Neuron (in vitro differentiated cells): ENCODE measurements around the gene MAGEA11.
"Not testable (repeated sequence)": the region's sequence is repeated elsewhere in the genome, so short reads cannot be mapped to it uniquely, and the experiment has no call there.

Source experiments
- H2AFZ ChIP-seq: one replicate; pipeline ENCODE4 v1.6.1; 2013; ENCODE audit warnings: low read depth, mild to moderate bottlenecking, inconsistent platforms, low read length, moderate library complexity
- H3K27me3 ChIP-seq: one replicate; pipeline ENCODE4 v1.6.1; 2013; ENCODE audit warnings: low read length; ENCODE audit not compliant: insufficient read depth
- H3K36me3 ChIP-seq: one replicate; pipeline ENCODE4 v1.6.1; 2013; ENCODE audit warnings: low read length; ENCODE audit not compliant: insufficient read depth
- H3K4me1 ChIP-seq: one replicate; pipeline ENCODE4 v1.6.1; 2013; ENCODE audit warnings: low read length; ENCODE audit not compliant: insufficient read depth
- H3K4me3 ChIP-seq: 2 replicates; pipeline ENCODE4 v1.5.1; 2013; ENCODE audit warnings: mild to moderate bottlenecking, low read length, moderate library complexity
- H3K9me3 ChIP-seq: one replicate; pipeline ENCODE4 v1.6.1; 2013; ENCODE audit warnings: low read length

The MAGEA11 gene

DNA sequence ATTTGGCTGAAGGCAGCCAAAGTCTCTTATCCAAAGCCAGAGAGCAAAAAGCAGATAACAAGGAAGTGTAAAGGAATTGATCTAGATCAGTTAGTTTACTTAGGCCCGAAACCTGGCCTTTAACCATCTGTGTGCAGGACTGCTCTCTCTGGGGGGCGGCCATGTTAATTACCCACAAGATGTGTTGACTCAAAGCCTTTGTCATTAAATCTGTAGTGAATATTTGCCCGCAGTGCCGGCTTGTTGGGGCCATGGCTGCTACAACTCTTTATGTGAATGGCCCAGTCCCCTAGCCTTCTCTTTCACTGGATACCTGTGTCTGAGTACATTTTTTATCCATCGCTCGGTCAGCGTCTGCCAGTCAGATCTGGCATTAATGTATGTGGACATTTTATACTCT lies 15.4 kb downstream of the MAGEA11 start:
- H3K4me1 ChIP-seq, H3K36me3 ChIP-seq, H3K27me3 ChIP-seq, H2AFZ ChIP-seq, H3K9me3 ChIP-seq, H3K4me3 ChIP-seq: not testable (repeated sequence)

- H2AFZ ChIP-seq, H3K9me3 ChIP-seq, H3K27me3 ChIP-seq, H3K4me3 ChIP-seq, H3K36me3 ChIP-seq, H3K4me1 ChIP-seq: not testable (repeated sequence)
Observed at GRCh38 chrX:149742269-149742668, 30.4 kb downstream of the MAGEA11 start.

- H3K4me3 ChIP-seq, H3K9me3 ChIP-seq, H3K4me1 ChIP-seq, H2AFZ ChIP-seq, H3K36me3 ChIP-seq, H3K27me3 ChIP-seq: not testable (repeated sequence)
Observed at GRCh38 chrX:149746390-149747007, 34.6 kb downstream of the MAGEA11 start.

- H3K36me3 ChIP-seq = no peaks in the 10 kb centered on the region
- no peaks in the 10 kb centered on the region for H3K4me1 ChIP-seq
- no peak overlapping the region for H2AFZ ChIP-seq
- no peak overlapping the region for H3K4me3 ChIP-seq
- H3K9me3 ChIP-seq = no peaks in the 10 kb centered on the region
- peaks cover 7% of the 10 kb centered on the region for H3K27me3 ChIP-seq
Observed at GRCh38 chrX:149757206-149758067, 45.6 kb downstream of the MAGEA11 start.

DNA sequence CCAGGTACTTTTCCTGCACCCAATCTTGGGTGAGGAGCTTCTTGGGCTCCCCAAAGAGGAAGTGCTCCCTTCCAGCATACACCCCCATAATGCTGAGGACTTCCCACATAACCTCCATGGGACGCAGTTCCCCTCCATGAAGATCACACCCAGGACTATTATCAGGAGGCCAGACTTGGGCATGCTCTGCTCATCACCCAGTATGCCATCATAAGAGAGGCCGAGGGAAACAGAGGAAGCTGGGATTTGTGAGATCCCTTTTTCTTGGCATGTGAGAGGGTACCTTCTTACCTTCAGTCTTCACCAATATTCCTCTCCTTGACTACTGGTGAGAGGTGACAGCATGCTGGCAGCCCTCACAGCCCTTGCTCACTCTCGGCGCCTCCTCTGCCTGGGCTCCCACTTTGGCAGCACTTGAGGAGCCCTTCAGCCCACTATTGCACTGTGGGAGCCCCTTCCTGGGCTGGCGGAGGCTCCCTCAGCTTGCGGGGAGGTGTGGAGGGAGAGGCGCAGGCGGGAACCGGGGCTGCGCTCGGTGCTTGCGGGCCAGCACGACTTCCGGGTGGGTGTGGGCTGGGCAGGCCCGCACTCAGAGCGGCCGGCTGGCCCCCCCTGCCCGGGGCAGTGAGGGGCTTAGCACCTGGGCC lies 46.3 kb downstream of the MAGEA11 start:
- Histone ChIP-seq H2AFZ (no peak overlapping the region), H3K9me3 (no peaks in the 10 kb centered on the region), H3K36me3 (no peaks in the 10 kb centered on the region), H3K4me3 (no peak overlapping the region), H3K27me3 (peaks cover 6% of the 10 kb centered on the region), H3K4me1 (no peaks in the 10 kb centered on the region)

GRCh38 chrX:149758715-149759078 lies 46.8 kb downstream of the MAGEA11 start:
- not testable (repeated sequence) for H3K9me3 ChIP-seq

DNA sequence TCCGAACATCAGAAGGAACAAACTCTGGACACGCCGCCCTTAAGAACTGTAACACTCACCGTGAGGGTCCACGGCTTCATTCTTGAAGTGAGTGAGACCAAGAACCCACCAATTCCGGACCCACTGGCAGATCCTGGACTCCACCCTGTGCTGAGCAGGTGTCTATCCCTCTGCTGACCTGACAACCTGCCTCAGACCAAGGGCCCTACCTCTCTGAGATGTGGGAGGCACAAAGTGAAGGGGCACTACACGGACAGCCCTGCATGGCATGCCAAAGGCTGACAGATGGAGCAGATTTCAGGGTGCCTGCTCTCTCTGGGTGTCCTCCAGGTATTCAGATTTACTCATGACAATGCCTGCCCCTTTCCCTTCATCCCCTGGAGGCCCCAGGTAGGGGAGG lies 48.0 kb downstream of the MAGEA11 start:
- Histone ChIP-seq H3K4me3 (no peak overlapping the region), H2AFZ (no peak overlapping the region), H3K27me3 (peaks cover 6% of the 10 kb centered on the region), H3K9me3 (no peaks in the 10 kb centered on the region), H3K4me1 (no peaks in the 10 kb centered on the region), H3K36me3 (no peaks in the 10 kb centered on the region)

More at GRCh38 chrX:149758715-149759078, 46.8 kb downstream of the MAGEA11 start:
- H2AFZ ChIP-seq, H3K4me1 ChIP-seq, H3K27me3 ChIP-seq, H3K4me3 ChIP-seq, H3K36me3 ChIP-seq: not testable (repeated sequence)

DNA sequence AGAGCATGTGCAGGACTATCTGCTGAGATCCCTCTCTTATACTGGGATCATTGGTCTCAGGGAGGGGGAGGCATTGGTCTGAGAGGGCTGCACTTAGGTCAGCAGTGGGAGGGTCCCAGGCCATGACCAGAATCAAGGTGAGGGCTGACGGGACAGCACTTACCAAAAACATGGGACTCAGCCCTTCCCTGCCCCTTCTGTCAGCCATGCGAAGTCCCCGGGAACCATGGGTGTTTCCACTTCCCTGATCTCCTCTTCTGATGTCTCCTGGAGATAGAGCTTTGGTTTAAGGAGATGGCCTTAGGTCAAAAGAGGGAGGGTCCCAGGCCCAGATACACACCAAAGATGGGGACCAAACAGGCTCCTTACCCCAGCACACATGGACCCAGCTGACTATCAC lies 49.1 kb downstream of the MAGEA11 start:
- Histone ChIP-seq H3K4me1 (no peaks in the 10 kb centered on the region), H3K36me3 (no peaks in the 10 kb centered on the region), H3K9me3 (no peaks in the 10 kb centered on the region), H2AFZ (no peak overlapping the region), H3K27me3 (no peaks in the 10 kb centered on the region), H3K4me3 (no peak overlapping the region)

GRCh38 chrX:149761858-149762674 lies 50.2 kb downstream of the MAGEA11 start:
- H2AFZ ChIP-seq, H3K4me3 ChIP-seq, H3K4me1 ChIP-seq, H3K27me3 ChIP-seq, H3K36me3 ChIP-seq, H3K9me3 ChIP-seq: not testable (repeated sequence)

GRCh38 chrX:149762696-149763614 lies 51.1 kb downstream of the MAGEA11 start:
- H3K36me3 ChIP-seq = no peaks in the 10 kb centered on the region
- no peaks in the 10 kb centered on the region for H3K27me3 ChIP-seq
- H3K4me3 ChIP-seq = no peak overlapping the region
- no peaks in the 10 kb centered on the region for H3K9me3 ChIP-seq
- H3K4me1 ChIP-seq = no peaks in the 10 kb centered on the region
- H2AFZ ChIP-seq = no peak overlapping the region
